MCF 10A (cell line): ENCODE results near the gene SUCO. TPM values are rescaled to one million over a fixed set of nuclear protein-coding genes. Genes with fewer than 3 reads are reported as not detected.

ENCODE experiments used
- total RNA-seq: library from RNA; stranded (reverse); gene quantifications from 2 replicates; pipeline ENCODE4 v1.2.3, GENCODE V29; 2022

SUCO gene
- total RNA-seq, 1 experiment from 2014 or later, result 47.9 TPM

Other genes starting within 250 kb of the SUCO start
- not detected in 2 replicates for gene C1orf105, start 112.5 kb upstream of the SUCO start, total RNA-seq
- gene PIGC, start 89.1 kb upstream of the SUCO start, total RNA-seq, result 20.2 and 23.1 TPM in 2 replicates
- not detected in 2 replicates for gene FASLG, start 126.0 kb downstream of the SUCO start, total RNA-seq